ENCODE data around the gene DOK6. TPM values are rescaled to one million over a fixed set of nuclear protein-coding genes. Genes with fewer than 3 reads are reported as not detected.

The DOK6 gene
- total RNA-seq, 1 donor from 2014 or later = 0.43 TPM

DNA sequence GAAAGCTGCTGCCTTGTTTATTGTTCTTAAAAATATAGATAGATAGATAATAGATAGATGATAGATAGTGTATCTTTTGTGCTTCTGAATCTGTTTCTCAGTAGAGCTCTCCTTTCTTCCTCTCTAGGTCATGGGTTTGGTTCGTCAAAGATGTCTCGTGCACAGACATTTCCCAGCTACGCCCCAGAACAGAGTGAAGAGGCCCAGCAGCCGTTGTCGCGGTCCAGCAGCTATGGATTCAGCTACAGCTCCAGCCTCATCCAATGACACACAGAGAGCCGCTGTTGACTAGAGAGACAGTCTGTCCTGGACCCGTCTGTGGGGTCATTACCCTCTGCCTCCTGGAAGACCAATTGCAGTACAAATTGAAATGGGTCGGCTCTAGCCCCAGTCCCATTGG is 440.4 kb downstream of the DOK6 start:
- no peaks in the 10 kb centered on the region for H4K20me1 ChIP-seq (ENCODE audit: low read depth)
- DNase-seq (ENCODE audit: low spot score) = no peak
- no peak overlapping the region for H3K4me2 ChIP-seq
- Mint-ChIP-seq H3K4me1 (peaks cover 43% of the 10 kb centered on the region), H3K27me3 (ENCODE audit: insufficient read depth, low read depth) (no peaks in the 10 kb centered on the region), H3K36me3 (peaks cover 1% of the 10 kb centered on the region), H3K4me3 (no peak overlapping the region), H3K9me3 (no peaks in the 10 kb centered on the region), H3K27ac (no peak overlapping the region)
- no peak overlapping the region for H3K27ac ChIP-seq
- H3F3A ChIP-seq (ENCODE audit: low read depth) = no peaks in the 10 kb centered on the region
- H3K36me3 ChIP-seq = no peaks in the 10 kb centered on the region
- H3K4me3 ChIP-seq = no peak overlapping the region
- H2AFZ ChIP-seq (replicated peaks) = no peak overlapping the region
- H3K27me3 ChIP-seq = no peaks in the 10 kb centered on the region
- peaks cover 6% of the 10 kb centered on the region for H3K4me1 ChIP-seq
- TF ChIP-seq CTCF (IDR thresholded peaks at IDR 0.05) = no peak
- no peak for TF ChIP-seq EZH2 (IDR thresholded peaks at IDR 0.05)
- TF ChIP-seq EZH2phosphoT487 (IDR thresholded peaks at IDR 0.05) = no peak
- H3K79me2 ChIP-seq (ENCODE audit: low read depth) = no peaks in the 10 kb centered on the region
- H3K9ac ChIP-seq = no peak overlapping the region
- no peaks in the 10 kb centered on the region for H3K9me3 ChIP-seq (ENCODE audit: low read depth)

DNA sequence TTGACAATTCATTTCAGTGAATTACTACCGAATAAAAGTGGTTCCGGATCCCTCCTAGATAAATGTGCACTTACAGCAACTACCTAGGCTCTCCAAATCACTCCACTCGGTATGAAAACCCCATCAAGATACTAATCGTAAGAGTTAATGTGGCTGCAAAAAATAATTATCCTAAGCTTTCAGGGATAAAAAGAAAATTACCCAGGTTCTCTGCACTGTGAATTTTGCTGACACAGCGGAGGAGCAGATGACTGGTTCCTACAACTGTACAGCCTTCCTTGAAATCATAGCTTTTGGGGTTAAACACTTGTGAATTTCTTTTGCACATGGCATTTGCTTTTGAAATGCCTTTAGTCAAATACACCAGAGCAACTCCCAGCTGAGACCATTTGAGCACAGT is 442.3 kb downstream of the DOK6 start:
- peak overlapping the region; percentile 67 for H2AFZ ChIP-seq (replicated peaks)

GRCh38 chr18:69844656-69845055 is 444.0 kb downstream of the DOK6 start:
- no peaks in the 10 kb centered on the region for H4K20me1 ChIP-seq (ENCODE audit: low read depth)
- Mint-ChIP-seq H3K4me3 (no peak overlapping the region), H3K27me3 (ENCODE audit: insufficient read depth, low read depth) (no peaks in the 10 kb centered on the region), H3K4me1 (peaks cover 35% of the 10 kb centered on the region), H3K9me3 (no peaks in the 10 kb centered on the region), H3K36me3 (peaks cover 1% of the 10 kb centered on the region), H3K27ac (no peak overlapping the region)
- H3K9ac ChIP-seq = no peak overlapping the region
- TF ChIP-seq CTCF (IDR thresholded peaks at IDR 0.05) = no peak
- H3K9me3 ChIP-seq (ENCODE audit: low read depth) = no peaks in the 10 kb centered on the region
- peaks cover 6% of the 10 kb centered on the region for H3K4me1 ChIP-seq
- no peaks in the 10 kb centered on the region for H3K27me3 ChIP-seq
- no peak overlapping the region for H3K4me3 ChIP-seq
- H3K79me2 ChIP-seq (ENCODE audit: low read depth) = no peaks in the 10 kb centered on the region
- H3K36me3 ChIP-seq = no peaks in the 10 kb centered on the region
- no peak overlapping the region for H3K27ac ChIP-seq
- no peaks in the 10 kb centered on the region for H3F3A ChIP-seq (ENCODE audit: low read depth)
- no peak for DNase-seq (ENCODE audit: low spot score)
- no peak overlapping the region for H3K4me2 ChIP-seq
- no peak overlapping the region for H2AFZ ChIP-seq (replicated peaks)

More for the DNA sequence above, 442.3 kb downstream of the DOK6 start:
- Histone ChIP-seq H3F3A (ENCODE audit: low read depth) (no peaks in the 10 kb centered on the region), H3K79me2 (ENCODE audit: low read depth) (no peaks in the 10 kb centered on the region), H3K27ac (no peak overlapping the region), H3K27me3 (no peaks in the 10 kb centered on the region), H3K4me2 (no peak overlapping the region), H4K20me1 (ENCODE audit: low read depth) (no peaks in the 10 kb centered on the region), H3K4me3 (no peak overlapping the region), H3K9me3 (ENCODE audit: low read depth) (no peaks in the 10 kb centered on the region), H3K36me3 (no peaks in the 10 kb centered on the region), H3K9ac (no peak overlapping the region), H3K4me1 (peaks cover 6% of the 10 kb centered on the region)
- Mint-ChIP-seq H3K36me3 (peaks cover 1% of the 10 kb centered on the region), H3K27me3 (ENCODE audit: insufficient read depth, low read depth) (no peaks in the 10 kb centered on the region), H3K27ac (no peak overlapping the region), H3K4me3 (no peak overlapping the region), H3K9me3 (no peaks in the 10 kb centered on the region), H3K4me1 (peaks cover 39% of the 10 kb centered on the region)
- no peak for DNase-seq (ENCODE audit: low spot score)
- TF ChIP-seq CTCF (IDR thresholded peaks at IDR 0.05) = no peak
- TF ChIP-seq EZH2phosphoT487 (IDR thresholded peaks at IDR 0.05) = no peak
- TF ChIP-seq EZH2 (IDR thresholded peaks at IDR 0.05) = no peak
